Left lung (tissue), 10 donors: ENCODE measurements around the gene EGFL7. TPM values are rescaled to one million over a fixed set of nuclear protein-coding genes. Genes with fewer than 3 reads are reported as not detected.

Source experiments
- ATAC-seq: fragments of 200-7000 bp; cut with Tn5 transposase; one replicate; pipeline ENCODE4 v1.9.1; 2020; ENCODE audit warnings: moderate library complexity
- DNase-seq, 4 donors: peaks; one replicate each; pipeline ENCODE4 v3.0.0-alpha.2; 2013 to 2020
- H3K27ac ChIP-seq, 2 donors: fragments of 200-600 bp; sonication (generic) in 1 of 2; one replicate each; pipeline versions ENCODE4 v1.5.0 to v1.8.0; 2020 to 2021
- H3K27me3 ChIP-seq, 2 donors: fragments of 200-600 bp; sonication (generic) in 1 of 2; one replicate each; pipeline versions ENCODE4 v1.5.0 to v1.8.0; 2020 to 2021
- H3K36me3 ChIP-seq, 2 donors: fragments of 200-600 bp; sonication (generic) in 1 of 2; one replicate each; pipeline versions ENCODE4 v1.5.0 to v1.8.0; 2020 to 2021
- H3K4me1 ChIP-seq, 2 donors: fragments of 200-600 bp; one replicate each; pipeline ENCODE4 v1.8.0; 2021
- H3K4me3 ChIP-seq, 2 donors: fragments of 200-600 bp; sonication (generic) in 1 of 2; one replicate each; pipeline versions ENCODE4 v1.5.0 to v1.8.0; 2020 to 2021; ENCODE audit warnings: mild to moderate bottlenecking in 1 of 2
- H3K9me3 ChIP-seq, 2 donors: fragments of 200-600 bp; sonication (generic) in 1 of 2; one replicate each; pipeline versions ENCODE4 v1.5.0 to v1.8.0; 2020 to 2021
- intact Hi-C, 2 donors: fragments of 100-400 bp; cut with DNase I; formaldehyde crosslinking; loops; one replicate each; pipeline versions ENCODE4 v1.11.2 to v1.14.2; 2022
- polyA plus RNA-seq, 6 donors: library from polyadenylated mRNA; unstranded; fragments of 120-200 nt; gene quantifications; one replicate each; pipeline ENCODE4 v1.2.1, GENCODE V29; 2013; ENCODE audit not compliant: insufficient read length in 6 of 6
- total RNA-seq, 2 donors: library from RNA; stranded (reverse); fragmentation: NEBNext Ultra II Directional; extraction: Animal tissue kit (Norgen Biotek cat#: 25700); gene quantifications; one replicate each; pipeline ENCODE4 v1.2.1, GENCODE V29; 2021
- TF ChIP-seq, protein P1 (sequence below), 2 donors: fragments of 200-600 bp; sonication (generic) in 1 of 2; IDR thresholded peaks; one replicate each; pipeline versions ENCODE4 v1.5.0 to v1.8.0; 2021; ENCODE audit warnings: antibody characterized with exemption in 2 of 2
- donor health status: DM: no; HTN: yes; CAD: no.
- donor health status: DM: no; HTN: no; CAD: no.

EGFL7 gene
- total and polyA plus RNA-seq, 8 donors = 65.7 to 165 (median 101) TPM

- ATAC-seq (peak; percentile 8), DNase-seq (no peak)
- H3K9me3 ChIP-seq = no peaks in the 10 kb centered on the region
- peak overlapping the region in 1 of 2 donors; percentile 45 for H3K4me3 ChIP-seq
- TF ChIP-seq, protein P1, sequence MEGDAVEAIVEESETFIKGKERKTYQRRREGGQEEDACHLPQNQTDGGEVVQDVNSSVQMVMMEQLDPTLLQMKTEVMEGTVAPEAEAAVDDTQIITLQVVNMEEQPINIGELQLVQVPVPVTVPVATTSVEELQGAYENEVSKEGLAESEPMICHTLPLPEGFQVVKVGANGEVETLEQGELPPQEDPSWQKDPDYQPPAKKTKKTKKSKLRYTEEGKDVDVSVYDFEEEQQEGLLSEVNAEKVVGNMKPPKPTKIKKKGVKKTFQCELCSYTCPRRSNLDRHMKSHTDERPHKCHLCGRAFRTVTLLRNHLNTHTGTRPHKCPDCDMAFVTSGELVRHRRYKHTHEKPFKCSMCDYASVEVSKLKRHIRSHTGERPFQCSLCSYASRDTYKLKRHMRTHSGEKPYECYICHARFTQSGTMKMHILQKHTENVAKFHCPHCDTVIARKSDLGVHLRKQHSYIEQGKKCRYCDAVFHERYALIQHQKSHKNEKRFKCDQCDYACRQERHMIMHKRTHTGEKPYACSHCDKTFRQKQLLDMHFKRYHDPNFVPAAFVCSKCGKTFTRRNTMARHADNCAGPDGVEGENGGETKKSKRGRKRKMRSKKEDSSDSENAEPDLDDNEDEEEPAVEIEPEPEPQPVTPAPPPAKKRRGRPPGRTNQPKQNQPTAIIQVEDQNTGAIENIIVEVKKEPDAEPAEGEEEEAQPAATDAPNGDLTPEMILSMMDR (IDR thresholded peaks at IDR 0.05) = no peak
- H3K27me3 ChIP-seq = peaks cover 0 to 93% of the 10 kb centered on the region in 2 donors
- peak overlapping the region; percentile 85 to 87 for H3K27ac ChIP-seq
- intact Hi-C loops = no loop called here
- H3K4me1 ChIP-seq = peaks cover 0 to 56% of the 10 kb centered on the region in 2 donors
- H3K36me3 ChIP-seq = no peaks in the 10 kb centered on the region
Observed at GRCh38 chr9:136656795-136657611, 5.7 kb upstream of the EGFL7 start.

- TF ChIP-seq, protein P1 (IDR thresholded peaks at IDR 0.05) = no peak
- H3K27me3 ChIP-seq = peaks cover 0 to 100% of the 10 kb centered on the region in 2 donors
- ATAC-seq = no peak
- intact Hi-C loops = no loop called here
- DNase-seq = no peak
- peak overlapping the region in 1 of 2 donors; percentile 45 for H3K4me3 ChIP-seq
- no peaks in the 10 kb centered on the region for H3K36me3 ChIP-seq
- peaks cover 0 to 56% of the 10 kb centered on the region in 2 donors for H3K4me1 ChIP-seq
- H3K9me3 ChIP-seq = no peaks in the 10 kb centered on the region
- peak overlapping the region; percentile 85 to 87 for H3K27ac ChIP-seq
Observed at GRCh38 chr9:136657974-136658848, 4.5 kb upstream of the EGFL7 start.

DNA sequence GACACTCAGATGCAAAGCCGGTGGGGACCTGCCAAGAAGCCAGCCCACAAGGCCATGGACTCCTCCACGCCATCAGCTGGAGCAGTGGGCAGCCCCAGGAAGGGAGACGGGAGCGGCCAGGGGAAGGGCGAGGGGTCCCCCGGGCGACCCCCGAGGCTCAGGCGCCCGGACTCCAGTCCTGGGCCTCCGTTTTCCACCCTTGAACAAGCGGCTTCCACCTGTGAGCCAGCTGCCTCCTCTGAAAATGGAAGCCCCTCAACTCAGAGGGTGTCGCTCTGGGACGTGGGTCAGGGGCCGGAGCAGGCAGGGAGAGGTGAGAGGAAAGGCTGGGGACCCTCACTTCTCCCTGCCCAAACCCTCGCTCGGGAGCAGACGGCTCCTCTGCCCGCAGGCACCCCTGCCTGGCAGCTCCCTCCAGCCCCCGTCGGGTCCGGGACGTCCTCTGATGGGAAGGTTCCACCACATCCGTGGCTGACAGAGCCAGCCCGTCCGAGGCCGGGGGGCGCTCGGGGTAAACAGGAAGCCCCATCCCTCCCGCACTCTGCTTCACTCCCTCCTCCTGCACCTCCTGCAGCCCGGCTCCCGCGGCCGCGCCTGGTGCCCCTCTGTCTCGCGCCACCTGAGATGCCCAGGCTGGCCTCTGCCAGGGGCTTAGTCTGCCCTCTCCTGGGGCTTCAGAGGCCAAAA, 3.7 kb upstream of the EGFL7 start:
- H3K4me3 ChIP-seq = peak overlapping the region in 1 of 2 donors; percentile 45
- peak overlapping the region; percentile 85 to 87 for H3K27ac ChIP-seq
- TF ChIP-seq, protein P1 (IDR thresholded peaks at IDR 0.05) = no peak

DNA sequence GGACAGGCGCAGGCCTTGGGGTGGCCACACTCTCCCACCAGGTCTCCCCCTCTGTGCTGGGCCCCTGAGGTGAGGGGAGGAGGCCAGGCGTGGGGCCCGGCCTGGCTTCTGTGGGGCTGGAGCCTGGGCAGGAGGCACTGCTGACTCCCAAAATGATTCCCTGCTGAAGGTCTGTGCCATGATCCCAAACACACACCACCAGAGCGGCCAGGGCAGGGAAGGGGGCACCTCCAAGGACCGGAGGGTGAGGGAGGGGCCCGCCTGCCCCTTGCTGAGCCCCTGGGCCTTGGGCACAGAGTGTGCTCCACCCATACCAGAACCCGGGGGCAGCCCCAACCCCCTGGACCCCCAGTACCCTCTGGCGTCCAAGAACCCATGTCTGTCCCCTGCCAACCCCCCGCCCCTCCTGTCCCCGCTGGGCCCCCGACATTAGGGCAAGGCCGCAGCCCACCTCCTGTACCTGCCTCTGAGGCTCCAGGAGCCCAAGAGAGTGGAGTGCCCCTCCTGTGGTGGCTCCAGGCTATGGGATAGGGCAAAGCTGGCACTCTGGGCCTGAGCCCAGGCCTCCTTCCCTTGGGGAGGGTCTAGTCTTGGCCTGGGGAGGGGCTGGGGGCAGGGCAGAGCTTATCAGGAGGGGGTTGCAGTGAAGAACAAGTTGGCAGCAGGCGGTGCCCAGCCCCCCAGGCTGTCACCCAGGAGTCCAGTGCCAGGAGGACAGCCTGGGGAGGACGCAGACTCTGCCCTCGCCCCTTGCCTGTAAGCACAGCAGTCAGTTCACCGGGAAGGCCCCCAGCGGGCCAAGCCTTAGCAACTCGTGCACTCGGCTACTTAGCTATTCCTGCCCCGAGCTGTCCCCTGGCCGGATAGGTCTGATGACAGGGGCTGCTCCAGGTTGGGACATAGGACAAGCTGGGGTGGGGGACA, 2.6 kb upstream of the EGFL7 start:
- intact Hi-C loops = no loop called here
- ATAC-seq = no peak
- H3K4me1 ChIP-seq = peaks cover 0 to 47% of the 10 kb centered on the region in 2 donors
- H3K27me3 ChIP-seq = peaks cover 0 to 100% of the 10 kb centered on the region in 2 donors
- TF ChIP-seq, protein P1 (IDR thresholded peaks at IDR 0.05) = no peak
- no peak for DNase-seq
- H3K27ac ChIP-seq = peak overlapping the region; percentile 85 to 87
- no peaks in the 10 kb centered on the region for H3K9me3 ChIP-seq
- H3K36me3 ChIP-seq = no peaks in the 10 kb centered on the region
- peak overlapping the region in 1 of 2 donors; percentile 45 for H3K4me3 ChIP-seq

More for the DNA sequence above, 3.7 kb upstream of the EGFL7 start:
- peaks cover 0 to 49% of the 10 kb centered on the region in 2 donors for H3K4me1 ChIP-seq
- ATAC-seq = no peak
- no peaks in the 10 kb centered on the region for H3K36me3 ChIP-seq
- peak in 1 of 4 donors; percentile 32 for DNase-seq
- intact Hi-C loops = no loop called here
- H3K27me3 ChIP-seq = peaks cover 0 to 100% of the 10 kb centered on the region in 2 donors
- H3K9me3 ChIP-seq = no peaks in the 10 kb centered on the region
